Jurkat, Clone E6-1 (cell line): Measurements from ENCODE around the gene DNM1L.
"Not testable (repeated sequence)": the region's sequence is repeated elsewhere in the genome, so short reads cannot be mapped to it uniquely, and the experiment has no call there.

Experiments used
- DNase-seq: peaks from one replicate; pipeline ENCODE4 v3.0.0-alpha.2; 2011; ENCODE audit warnings: low read depth, low spot score
- H3K4me3 ChIP-seq: 2 replicates; pipeline ENCODE4 v1.5.1; 2011; ENCODE audit warnings: mild to moderate bottlenecking, low read length, control low read depth, moderate library complexity

DNM1L gene

GRCh38 chr12:32692358-32692757, 13.3 kb downstream of the DNM1L start:
- no peak for DNase-seq

GRCh38 chr12:32693036-32693435, 13.9 kb downstream of the DNM1L start:
- no peak overlapping the region for H3K4me3 ChIP-seq
- no peak for DNase-seq

More at GRCh38 chr12:32692358-32692757, 13.3 kb downstream of the DNM1L start:
- no peak overlapping the region for H3K4me3 ChIP-seq

- no peak for DNase-seq
- no peak overlapping the region for H3K4me3 ChIP-seq
These were observed 16.7 kb downstream of the DNM1L start for GRCh38 chr12:32695787-32696186.

GRCh38 chr12:32697445-32697844, 18.3 kb downstream of the DNM1L start:
- no peak overlapping the region for H3K4me3 ChIP-seq
- no peak for DNase-seq

- no peak overlapping the region for H3K4me3 ChIP-seq
- DNase-seq, result no peak
These were observed 19.2 kb downstream of the DNM1L start for GRCh38 chr12:32698285-32698684.

GRCh38 chr12:32699437-32699836, 20.3 kb downstream of the DNM1L start:
- not testable (repeated sequence) for H3K4me3 ChIP-seq, DNase-seq

GRCh38 chr12:32702473-32702872, 23.4 kb downstream of the DNM1L start:
- no peak overlapping the region for H3K4me3 ChIP-seq
- no peak for DNase-seq

GRCh38 chr12:32702946-32703345, 23.8 kb downstream of the DNM1L start:
- DNase-seq, result no peak
- H3K4me3 ChIP-seq, result no peak overlapping the region

- no peak overlapping the region for H3K4me3 ChIP-seq
- no peak for DNase-seq
These were observed 26.7 kb downstream of the DNM1L start for GRCh38 chr12:32705783-32706182.

GRCh38 chr12:32706335-32707024, 27.4 kb downstream of the DNM1L start:
- DNase-seq, result no peak
- no peak overlapping the region for H3K4me3 ChIP-seq

- no peak overlapping the region for H3K4me3 ChIP-seq
- DNase-seq, result no peak
These were observed 29.8 kb downstream of the DNM1L start for GRCh38 chr12:32708926-32709325.

GRCh38 chr12:32714772-32715171, 35.7 kb downstream of the DNM1L start:
- H3K4me3 ChIP-seq, result no peak overlapping the region
- DNase-seq, result no peak

- H3K4me3 ChIP-seq, result no peak overlapping the region
- DNase-seq, result no peak
These were observed 39.8 kb downstream of the DNM1L start for GRCh38 chr12:32718926-32719325.

- not testable (repeated sequence) for DNase-seq, H3K4me3 ChIP-seq
These were observed 46.2 kb downstream of the DNM1L start for GRCh38 chr12:32725308-32725707.

GRCh38 chr12:32726286-32726685, 47.2 kb downstream of the DNM1L start:
- DNase-seq, result no peak
- no peak overlapping the region for H3K4me3 ChIP-seq

GRCh38 chr12:32727237-32727636, 48.1 kb downstream of the DNM1L start:
- no peak overlapping the region for H3K4me3 ChIP-seq
- DNase-seq, result no peak

GRCh38 chr12:32734952-32735351, 55.9 kb downstream of the DNM1L start:
- no peak overlapping the region for H3K4me3 ChIP-seq
- no peak for DNase-seq

GRCh38 chr12:32736445-32736844, 57.3 kb downstream of the DNM1L start:
- H3K4me3 ChIP-seq, result no peak overlapping the region
- DNase-seq, result no peak

- DNase-seq, result no peak
- no peak overlapping the region for H3K4me3 ChIP-seq
These were observed 58.6 kb downstream of the DNM1L start for GRCh38 chr12:32737715-32738114.

- no peak overlapping the region for H3K4me3 ChIP-seq
- no peak for DNase-seq
These were observed 60.2 kb downstream of the DNM1L start for GRCh38 chr12:32739279-32739678.

GRCh38 chr12:32742133-32742532, 63.0 kb downstream of the DNM1L start:
- DNase-seq, result no peak
- no peak overlapping the region for H3K4me3 ChIP-seq
